Activated CD8-positive, alpha-beta memory T cell treated with anti-CD3 and anti-CD28 coated beads, Interleukin-2, amount 50 U/mL, for 1 hour (primary cell): ENCODE results near the gene RAP1GAP2.
"Not testable (repeated sequence)": the region's sequence is repeated elsewhere in the genome, so short reads cannot be mapped to it uniquely, and the experiment has no call there.

ENCODE experiments used
- DNase-seq: peaks from one replicate; pipeline ENCODE4 v3.0.0-alpha.2; 2020; ENCODE audit errors: extremely low read depth

RAP1GAP2 gene

DNA sequence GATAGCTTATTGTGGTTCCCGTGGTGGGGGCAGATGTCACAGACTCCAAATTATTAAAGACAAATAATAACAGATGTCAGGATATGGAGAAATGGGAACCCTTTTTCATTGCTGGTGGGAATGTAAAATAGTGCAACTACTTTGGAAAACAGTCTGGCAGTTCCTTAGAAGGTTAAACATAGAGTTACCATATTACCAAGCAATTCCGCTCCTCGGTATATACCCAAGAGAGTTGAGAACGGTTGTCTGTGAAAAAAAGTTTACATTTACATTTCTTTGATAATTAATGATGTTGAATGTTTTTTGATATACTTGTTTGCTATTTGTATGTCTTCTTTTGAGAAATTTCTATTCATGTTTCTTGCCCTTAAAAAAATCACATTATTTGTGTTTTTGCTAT lies 226.0 kb downstream of the RAP1GAP2 start:
- DNase-seq: no peak

DNA sequence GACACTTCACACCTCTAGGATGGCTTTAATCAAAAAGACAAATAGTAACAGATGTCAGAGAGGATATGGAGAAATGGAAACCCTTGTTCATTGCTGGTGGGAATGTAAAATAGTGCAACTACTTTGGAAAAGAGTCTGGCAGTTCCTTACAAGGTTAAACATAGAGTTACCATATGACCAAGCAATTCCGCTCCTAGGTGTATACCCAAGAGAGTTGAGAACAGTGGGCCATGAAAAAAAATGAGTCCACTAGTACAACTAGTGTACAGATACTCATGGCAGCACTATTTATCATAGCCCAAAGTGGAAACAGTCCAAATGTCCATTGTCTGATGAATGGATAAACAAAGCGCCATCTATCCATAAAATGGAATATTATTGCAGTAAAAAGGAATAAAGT lies 228.1 kb downstream of the RAP1GAP2 start:
- no peak for DNase-seq

DNA sequence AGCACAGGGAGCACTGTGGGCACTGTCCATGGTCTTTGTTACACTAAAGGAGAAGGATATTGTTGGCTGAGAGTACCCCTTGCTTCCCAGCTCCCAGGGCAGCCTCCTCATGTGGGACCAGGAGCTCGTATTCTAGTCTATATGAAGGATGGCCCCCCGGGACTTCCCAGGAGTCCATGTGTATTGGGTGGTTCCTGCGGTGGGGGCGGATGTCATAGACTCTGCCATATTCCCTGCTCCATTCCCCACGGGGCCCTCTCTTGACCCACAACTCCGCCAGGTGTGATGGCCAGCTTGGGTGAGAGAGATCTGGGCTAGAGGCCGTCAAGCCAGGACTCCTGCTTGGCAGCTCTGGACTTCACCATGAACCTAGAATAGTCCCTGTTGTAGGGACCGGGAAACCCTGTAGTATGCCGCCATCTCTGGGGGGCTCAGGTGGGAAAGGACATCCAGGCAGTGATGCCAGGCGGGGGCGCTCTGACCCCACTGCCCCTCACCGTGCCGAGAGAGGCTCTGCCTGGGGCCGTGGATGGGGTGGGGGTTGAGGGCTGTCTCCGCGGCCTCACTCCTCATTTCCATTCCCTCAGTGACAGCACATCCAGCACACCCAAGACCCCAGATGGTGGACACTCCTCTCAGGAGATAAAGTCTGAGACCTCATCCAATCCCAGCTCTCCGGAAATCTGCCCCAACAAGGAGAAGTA lies 229.3 kb downstream of the RAP1GAP2 start:
- DNase-seq: no peak

DNA sequence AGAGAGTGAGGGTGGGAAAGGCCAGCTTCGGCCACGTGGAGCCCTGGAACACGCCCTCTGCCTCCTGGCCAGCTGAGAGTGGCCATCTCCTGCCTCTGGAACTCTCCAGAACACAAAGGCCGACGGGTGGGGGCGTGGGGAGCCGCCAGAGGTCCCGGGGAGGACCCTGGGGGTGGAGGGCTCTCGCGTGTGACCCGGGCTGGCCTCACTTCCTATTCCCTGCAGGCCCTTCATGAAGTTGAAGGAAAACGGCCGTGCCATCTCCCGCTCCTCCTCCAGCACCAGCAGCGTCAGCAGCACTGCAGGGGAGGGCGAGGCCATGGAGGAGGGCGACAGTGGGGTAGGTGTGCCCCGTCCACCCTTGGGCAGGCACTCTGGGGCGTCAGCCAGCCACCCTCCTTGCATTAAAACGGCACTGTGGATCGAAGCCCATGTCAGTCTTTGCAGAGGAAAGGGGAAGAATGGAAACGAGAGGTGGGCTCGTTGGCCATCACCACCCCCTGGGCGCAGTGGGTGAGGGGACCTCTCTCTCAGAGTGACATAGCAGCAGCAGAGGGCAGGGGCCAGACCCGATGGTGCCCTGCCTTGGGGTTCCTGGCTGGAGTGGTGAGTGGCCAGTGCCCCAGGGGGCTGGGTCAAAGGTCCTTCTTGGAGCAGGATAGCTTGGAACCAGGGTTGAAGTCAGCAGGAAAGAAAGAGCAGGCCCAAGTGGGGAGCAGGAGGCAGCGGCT lies 230.1 kb downstream of the RAP1GAP2 start:
- DNase-seq: no peak

DNA sequence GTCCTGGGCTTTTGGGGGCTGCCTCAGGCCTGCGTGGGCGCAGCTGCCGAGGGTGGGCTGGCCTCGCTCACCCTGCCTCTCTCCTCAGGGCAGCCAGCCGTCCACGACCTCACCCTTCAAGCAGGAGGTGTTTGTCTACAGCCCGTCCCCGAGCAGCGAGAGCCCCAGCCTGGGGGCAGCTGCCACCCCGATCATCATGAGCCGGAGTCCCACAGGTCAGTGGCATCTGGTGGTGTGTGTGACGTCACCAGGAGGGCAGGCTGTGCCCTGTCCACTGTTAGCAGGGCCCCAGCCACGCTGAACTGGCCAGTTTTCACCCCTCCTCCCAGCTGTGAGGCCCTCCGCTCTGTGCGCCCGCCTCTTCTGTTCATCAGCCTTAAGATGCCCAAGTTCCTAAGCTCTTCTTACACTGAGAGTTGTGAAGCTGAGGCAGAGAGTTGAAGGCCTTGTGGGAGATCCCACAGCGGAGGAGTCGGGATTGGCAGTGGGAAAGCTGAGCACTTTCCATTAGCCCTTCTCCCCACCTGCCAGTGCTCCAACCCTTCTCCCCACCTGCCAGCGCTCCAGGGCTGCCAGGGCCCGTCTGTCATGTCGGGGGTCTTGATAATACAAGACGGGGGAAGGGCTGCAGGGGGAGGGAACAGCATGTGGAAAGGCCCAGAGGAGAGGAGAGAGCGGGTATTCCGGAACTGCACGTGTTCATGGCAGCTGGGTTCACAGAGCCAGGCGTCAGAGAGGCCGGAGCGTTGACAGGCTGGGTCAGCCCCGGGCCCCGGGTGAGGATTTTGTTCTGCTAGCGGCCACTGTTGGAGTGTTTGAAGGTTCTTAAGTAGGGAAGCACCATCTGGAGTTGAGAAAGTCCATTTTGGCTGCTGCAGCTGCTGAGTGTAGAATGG lies 230.9 kb downstream of the RAP1GAP2 start:
- no peak for DNase-seq

DNA sequence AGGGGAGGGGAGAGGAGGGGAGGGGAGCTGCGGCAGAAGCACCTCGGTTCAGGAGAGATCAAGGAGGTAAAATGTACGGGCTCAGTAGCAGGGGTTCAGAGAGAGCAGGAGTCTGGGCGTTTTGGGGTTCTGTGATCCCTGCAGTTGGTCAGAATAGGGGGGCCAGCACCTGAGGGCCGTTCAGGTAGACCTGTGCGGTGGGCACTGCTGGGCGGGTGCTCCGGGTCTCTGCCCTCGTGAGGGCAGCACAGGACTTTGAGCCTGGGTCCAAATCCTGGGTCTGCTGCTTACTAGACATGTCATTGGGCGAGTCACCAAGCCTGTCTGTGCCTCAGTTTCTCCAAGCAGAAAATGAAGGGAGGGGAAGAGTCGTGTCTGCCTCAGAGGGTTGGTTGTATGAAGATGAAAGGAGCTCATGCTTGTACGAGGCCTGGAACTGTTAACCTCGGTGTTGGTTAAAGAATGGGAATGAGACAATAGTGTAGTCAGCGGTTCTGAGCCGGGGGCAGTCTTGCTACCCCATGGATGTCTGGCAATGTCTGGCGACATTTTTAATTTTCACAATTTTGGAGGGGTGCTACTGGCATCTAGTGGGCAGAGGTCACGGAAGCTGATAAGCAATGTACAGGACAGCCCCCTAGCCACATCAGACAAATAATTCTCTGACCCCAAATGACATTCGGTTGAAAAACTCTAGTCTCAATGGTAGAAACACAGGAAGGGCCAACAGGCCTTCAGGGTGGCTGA lies 231.7 kb downstream of the RAP1GAP2 start:
- no peak for DNase-seq

DNA sequence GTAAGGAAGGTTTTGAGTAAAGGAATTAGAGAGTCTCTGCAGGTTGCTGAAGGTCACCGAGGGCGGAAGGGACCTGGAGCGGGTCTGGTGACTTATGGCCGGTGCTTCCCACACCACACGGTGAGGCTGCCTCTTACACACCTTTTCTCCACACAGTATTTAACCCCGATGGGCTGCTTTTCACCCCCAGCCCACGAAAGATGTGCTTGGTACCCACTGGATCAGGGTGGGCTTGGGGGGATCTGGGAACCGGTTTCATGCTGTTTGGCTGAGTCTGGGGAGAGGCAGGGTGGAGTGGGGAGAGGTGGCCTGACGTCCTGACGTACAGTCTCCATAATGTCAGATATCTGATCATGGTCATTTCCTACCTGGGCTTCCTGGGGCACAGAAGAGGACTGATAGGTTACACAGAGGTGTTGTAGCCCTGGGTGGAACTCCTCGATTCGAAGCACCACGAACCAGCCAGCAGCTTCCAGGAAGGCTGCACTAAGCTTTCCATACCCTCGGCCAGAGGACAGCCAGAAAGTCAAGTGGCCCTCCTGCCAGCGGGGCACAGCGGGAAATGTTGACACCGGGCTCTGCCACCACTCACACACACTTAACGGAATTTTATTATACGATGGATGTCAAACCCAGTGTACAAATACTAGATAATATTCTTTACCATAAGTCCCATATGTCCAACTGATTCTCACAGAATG lies 233.1 kb downstream of the RAP1GAP2 start:
- no peak for DNase-seq

DNA sequence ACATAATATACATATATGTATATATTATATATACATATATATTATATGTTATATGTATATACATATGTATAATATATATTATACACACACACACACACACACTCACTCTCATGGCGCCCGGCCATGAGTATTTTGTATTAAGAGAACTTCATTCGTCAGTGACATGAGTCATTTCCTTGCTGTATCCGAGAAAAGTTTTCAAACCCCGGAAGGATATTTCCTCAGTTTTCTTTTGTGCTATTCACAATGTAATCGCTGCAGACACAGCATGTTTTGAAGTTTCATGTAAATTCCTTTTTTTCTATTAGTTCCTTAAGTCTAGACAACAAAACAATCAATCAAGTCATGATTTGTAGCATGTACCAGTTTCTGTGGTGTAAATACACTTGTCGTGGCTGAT lies 233.9 kb downstream of the RAP1GAP2 start:
- DNase-seq: no peak

DNA sequence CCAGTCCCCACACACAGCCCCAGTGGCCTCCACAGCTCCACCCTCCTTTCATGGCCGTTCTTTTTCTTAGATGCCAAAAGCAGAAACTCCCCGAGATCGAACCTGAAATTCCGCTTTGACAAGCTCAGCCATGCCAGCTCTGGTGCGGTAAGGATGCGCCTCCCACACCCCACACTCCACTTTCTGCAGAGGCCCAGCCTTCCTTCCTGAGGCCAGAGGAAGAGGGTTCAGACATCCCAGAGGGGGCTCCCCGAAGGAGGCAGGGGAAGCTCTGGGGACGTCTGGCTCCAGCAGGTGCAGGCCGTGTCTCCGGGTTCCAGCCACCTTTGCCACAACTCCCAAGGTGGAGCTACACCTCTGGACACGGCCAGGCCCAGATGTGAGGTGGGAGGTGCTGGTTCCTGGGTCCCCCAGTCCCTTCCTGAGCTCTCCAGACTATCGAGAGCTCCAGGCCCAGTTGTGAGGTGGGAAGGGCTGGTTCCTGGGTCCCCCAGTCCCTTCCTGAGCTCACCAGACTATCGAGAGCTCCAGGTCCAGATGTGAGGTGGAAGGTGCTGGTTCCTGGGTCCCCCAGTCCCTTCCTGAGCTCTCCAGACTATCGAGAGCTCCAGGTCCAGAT lies 234.7 kb downstream of the RAP1GAP2 start:
- not testable (repeated sequence) for DNase-seq

DNA sequence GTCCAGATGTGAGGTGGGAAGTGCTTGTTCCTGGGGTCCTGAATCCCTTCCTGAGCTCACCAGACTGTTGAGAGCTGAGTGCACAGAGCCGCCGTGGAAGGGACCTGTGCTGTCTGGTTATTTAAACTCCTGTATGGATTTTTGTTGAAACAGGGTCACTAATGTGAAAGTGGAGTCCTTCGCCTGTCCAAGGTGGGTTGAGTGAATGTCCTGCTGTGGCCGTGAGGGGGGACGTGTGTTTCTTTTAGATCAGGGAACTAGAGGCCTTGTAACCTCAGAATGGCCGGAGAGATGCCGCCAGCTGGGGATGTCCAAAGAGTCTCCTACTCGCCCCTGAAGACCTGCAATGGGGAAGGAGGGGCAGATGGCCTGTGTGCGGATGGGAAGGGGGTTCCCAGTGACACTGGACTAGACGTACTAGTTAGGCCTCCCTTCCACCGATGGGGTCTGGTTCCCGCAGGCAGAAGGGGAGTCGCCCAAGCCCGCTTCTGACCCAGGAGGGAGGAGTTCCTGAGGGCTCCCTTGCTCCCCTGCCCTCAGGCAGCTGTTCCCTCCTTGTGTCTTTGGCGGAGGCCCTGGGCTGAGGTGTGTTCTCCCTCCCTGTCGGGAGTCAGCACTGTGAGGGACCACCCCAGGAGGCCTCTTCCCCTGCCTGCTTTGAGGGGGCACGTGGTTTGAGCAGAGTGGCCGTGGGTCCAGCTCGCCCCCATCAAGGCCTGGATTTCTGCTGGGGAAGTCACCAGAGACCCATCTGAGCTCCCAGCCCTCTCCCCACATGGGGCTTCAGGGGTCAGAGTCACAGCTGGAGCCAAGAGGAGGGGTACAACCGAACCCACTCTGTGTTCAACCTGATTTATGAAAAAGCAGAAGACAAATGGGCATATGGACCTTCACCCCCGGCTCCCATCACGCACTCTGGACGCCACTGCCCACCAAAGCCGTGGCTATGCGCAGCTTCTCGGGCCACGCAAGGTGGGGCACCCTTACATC lies 236.3 kb downstream of the RAP1GAP2 start:
- no peak for DNase-seq

DNA sequence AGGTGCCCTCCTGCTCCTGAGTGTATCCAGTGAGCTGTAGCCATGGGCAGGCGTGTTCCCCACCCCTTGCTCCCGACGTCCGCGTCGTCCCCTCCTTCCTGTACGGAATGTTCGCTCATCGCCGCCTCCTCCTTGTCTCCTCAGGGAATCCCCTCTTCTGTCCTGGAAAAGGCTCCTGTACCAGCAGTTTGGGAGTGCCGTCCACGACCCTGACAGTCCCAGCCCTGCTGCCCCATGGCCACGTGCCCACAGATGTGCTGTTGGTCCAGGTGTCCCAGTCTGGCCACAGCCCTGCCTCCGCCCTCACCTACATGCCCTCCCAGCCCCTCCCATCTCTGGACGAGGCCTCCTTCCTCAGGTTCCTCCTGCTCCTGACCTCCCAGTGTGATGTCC lies 237.0 kb downstream of the RAP1GAP2 start:
- no peak for DNase-seq

DNA sequence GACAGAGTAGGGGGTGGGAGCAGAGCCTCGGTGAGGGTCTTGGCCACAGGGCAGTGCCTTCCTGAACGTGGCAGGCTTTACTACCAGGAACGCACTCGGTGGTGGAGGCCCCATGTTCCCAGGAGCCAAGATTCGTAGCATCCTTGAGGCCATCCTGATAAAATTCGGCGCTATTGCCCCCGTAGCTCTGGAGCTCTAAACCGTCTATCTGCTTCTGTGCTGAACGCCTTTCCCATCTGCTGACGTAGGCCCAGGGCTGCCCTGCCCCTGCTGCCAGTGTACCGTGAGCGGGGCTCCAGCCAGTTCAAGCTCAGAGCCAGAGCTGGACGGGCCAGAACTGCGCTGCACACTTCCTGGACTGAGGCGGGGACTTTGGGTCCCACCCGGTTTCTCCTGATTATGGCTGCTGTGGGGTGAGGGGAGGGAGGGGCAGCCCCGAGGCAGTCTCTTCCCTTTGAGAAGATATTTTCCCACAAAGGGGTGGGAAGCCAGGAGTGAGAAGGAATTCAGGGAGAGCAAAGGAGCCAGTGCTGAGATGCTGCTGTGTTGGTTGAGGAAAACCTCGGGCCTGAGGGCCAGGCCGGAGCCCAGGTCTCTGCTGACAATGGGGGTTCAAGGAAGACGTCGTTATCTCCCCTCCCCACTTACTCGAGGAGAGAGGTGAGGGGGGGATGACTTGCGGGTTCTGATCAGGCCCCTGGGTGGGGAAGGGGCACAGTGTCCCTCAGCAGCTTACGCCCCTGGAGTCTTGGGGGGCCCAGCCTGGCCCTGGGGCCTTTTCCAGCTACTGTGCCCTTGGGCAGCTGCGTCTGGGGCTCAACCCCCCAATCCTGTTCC lies 237.7 kb downstream of the RAP1GAP2 start:
- no peak for DNase-seq

DNA sequence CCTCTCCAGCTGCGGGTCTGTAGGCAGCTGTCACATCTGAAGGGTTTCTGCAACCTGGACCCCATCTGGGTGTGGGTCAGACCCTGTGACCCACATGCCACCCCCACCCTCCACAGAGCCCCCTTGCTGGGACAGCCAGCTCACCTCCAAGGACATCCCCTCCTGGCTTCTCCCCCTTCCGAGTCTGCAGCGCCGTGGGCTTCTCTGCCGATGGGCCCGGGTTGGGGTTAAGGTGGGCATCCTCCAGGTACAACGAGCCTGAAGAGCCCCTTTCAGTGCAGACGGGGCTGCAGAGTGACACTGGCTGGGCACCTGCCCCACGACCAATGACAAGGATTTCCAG lies 238.3 kb downstream of the RAP1GAP2 start:
- no peak for DNase-seq

DNA sequence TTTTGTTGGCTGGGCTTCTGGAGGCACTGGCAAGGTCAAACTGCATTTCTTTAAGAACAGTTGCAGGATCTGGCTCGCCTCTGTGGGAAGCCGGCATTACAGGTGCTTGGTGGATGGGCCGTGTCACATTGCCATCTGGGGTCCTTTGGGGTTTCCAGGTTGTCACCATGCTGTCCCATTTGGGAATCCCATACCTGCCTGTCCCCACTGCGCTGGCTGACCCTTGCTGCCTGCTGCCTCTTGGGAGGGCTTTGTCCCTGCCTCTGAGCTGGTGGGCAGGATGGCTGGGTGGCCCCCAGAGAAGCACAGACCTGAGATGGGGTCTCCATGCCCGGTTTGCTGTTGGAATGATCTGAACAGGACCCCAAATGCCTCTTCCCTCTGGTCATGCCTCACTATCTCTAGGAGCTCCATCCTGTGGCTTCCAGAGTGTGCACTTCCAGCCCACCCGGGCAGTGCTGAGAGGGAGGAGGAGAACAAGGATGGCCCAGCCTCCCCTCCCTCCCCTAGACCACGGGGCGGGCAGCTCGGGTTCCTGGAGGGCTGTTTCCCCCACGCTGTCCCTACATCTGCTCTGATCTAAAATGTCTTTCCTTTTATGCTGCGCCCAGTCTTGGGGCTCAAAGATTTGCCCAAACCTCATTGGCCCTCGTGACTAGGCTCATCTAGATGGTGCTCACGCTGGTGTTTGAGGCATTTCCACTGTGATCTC lies 239.2 kb downstream of the RAP1GAP2 start:
- no peak for DNase-seq

DNA sequence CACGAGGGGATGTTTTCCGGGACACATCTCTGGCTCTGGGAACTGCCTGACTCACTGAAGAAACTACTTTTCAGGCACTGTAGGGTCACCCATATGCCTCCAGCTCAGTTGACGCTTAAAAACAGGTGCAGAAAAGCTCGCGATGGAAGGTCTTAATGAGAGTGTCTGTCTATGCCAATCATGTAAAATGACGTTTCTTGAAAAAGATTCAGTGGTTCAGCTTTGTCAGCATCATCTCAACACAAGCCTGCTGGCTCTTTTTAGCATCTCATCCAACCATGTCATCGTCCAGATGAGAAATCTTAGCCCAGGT lies 239.7 kb downstream of the RAP1GAP2 start:
- no peak for DNase-seq

DNA sequence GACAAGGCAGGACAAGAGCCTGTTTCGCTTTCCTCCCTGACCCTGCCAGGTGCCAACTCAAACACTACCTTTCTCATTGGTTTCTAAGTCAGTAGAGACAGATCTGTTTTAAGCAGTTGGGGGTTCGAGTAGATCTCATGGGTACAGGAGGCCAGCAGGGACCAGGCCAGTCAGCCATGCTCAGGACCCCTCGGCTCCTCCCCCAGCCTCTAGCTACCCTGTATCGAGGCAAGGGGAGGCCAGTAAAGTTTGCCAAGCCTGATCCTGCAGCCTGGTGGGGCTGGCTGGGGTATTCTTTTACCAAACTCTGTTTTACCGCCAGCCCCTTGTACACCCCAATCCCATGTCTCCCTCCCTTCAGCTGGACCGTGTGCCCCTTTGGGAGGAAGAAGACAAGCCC lies 240.6 kb downstream of the RAP1GAP2 start:
- no peak for DNase-seq

DNA sequence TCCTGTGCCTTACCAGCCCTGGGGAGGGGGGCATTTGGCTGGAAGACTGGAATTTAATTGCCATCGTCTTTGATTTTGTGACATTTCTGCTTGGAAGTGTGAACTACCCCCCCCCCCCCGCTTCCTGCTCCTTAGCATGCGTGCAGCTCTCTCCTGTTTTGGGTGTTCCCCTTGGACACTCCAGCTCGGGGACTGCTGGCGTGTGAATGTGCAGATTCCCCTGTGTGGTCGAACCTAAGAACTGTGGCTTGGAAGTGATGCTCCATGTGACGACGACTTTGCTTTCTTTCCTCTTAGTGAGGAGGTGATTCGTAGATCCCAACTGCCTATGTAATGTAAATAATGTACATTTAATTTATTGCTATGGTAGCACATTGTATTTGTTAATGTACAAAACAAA lies 241.0 kb downstream of the RAP1GAP2 start:
- no peak for DNase-seq

DNA sequence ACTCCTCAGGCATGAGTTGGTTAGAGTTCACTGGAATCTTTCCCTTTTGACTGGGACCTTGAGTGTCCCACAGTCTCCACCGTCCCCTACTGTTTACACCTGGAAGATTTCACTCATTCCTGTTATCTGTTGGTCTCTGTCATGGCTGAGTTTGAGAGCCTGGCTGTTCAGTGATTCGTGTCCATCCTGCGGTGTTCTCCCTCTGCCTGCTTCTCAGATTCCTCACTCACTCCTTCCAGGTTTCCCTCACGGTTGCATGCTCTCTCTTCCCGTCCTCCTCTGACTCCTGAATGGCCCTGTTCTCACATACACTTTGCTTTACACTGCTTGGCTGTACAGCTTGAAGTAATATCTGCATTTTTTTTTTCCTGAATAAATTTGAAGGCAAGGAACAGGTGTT lies 242.7 kb downstream of the RAP1GAP2 start:
- no peak for DNase-seq
